CD14-positive monocyte (primary cell): Measurements from ENCODE around the gene TCL1A. TPM values are rescaled to one million over a fixed set of nuclear protein-coding genes. Genes with fewer than 3 reads are reported as not detected.

Experiments used
- DNase-seq, 3 donors: peaks; one replicate each; pipeline ENCODE4 v3.0.0-alpha.2; 2011 to 2022
- H2AFZ ChIP-seq: 2 replicates; pipeline ENCODE4 v1.6.0; 2012; ENCODE audit warnings: mild to moderate bottlenecking, low read depth, low read length, inconsistent platforms; ENCODE audit not compliant: insufficient read depth, poor library complexity, severe bottlenecking
- H3K27ac ChIP-seq, 2 donors: 1 replicate in 1 of 2; 2 replicates in 1 of 2; pipeline ENCODE4 v1.5.1; 2012 to 2013; ENCODE audit warnings: low read length in 2 of 2, control low read depth in 1 of 2, inconsistent platforms in 1 of 2, low read depth in 1 of 2, mild to moderate bottlenecking in 1 of 2
- H3K27me3 ChIP-seq, 2 donors: one replicate each; pipeline versions ENCODE4 v1.6.0 to v1.6.1; 2011 to 2013; ENCODE audit warnings: low read length in 2 of 2; ENCODE audit not compliant: control insufficient read depth in 2 of 2, insufficient read depth in 2 of 2
- H3K36me3 ChIP-seq, 2 donors: replicated peaks in 1 of 2; 1 replicate in 1 of 2; 2 replicates in 1 of 2; pipeline versions ENCODE4 v1.5.1 to v1.6.1; 2012 to 2013; ENCODE audit warnings: low read length in 2 of 2, control low read depth in 1 of 2, inconsistent platforms in 1 of 2, mild to moderate bottlenecking in 1 of 2; ENCODE audit not compliant: insufficient read depth in 2 of 2, control insufficient read depth in 1 of 2
- H3K4me1 ChIP-seq, 2 donors: 1 replicate in 1 of 2; 2 replicates in 1 of 2; pipeline versions ENCODE4 v1.5.1 to v1.6.1; 2012 to 2013; ENCODE audit warnings: low read length in 2 of 2, control low read depth in 1 of 2, inconsistent platforms in 1 of 2, mild to moderate bottlenecking in 1 of 2, moderate library complexity in 1 of 2; ENCODE audit not compliant: insufficient read depth in 2 of 2, control insufficient read depth in 1 of 2
- H3K4me2 ChIP-seq: replicated peaks from 2 replicates; pipeline ENCODE3; 2012; ENCODE audit warnings: low read length, moderate library complexity, mild to moderate bottlenecking; ENCODE audit not compliant: poor library complexity, severe bottlenecking; ENCODE audit errors: extremely low read depth
- H3K4me3 ChIP-seq, 3 experiments: fragments of 200-600 bp in 1 of 3; sonication (generic) in 1 of 3; replicated peaks in 1 of 3; 1 replicate in 2 of 3; 2 replicates in 1 of 3; pipeline ENCODE4 v1.5.1; 2011 to 2013; ENCODE audit warnings: low read length in 3 of 3, mild to moderate bottlenecking in 3 of 3, control low read depth in 2 of 3, low read depth in 2 of 3, inconsistent platforms in 1 of 3, moderate library complexity in 1 of 3
- H3K79me2 ChIP-seq: 2 replicates; pipeline ENCODE4 v1.6.0; 2012; ENCODE audit warnings: mild to moderate bottlenecking, control low read depth, inconsistent platforms, low read length, moderate library complexity; ENCODE audit not compliant: insufficient read depth
- H3K9ac ChIP-seq: 2 replicates; pipeline ENCODE4 v1.6.0; 2017; ENCODE audit warnings: low read length, mild to moderate bottlenecking; ENCODE audit not compliant: insufficient read depth, poor library complexity, severe bottlenecking
- H3K9me3 ChIP-seq, 2 donors: replicated peaks in 1 of 2; 1 replicate in 1 of 2; 2 replicates in 1 of 2; pipeline versions ENCODE4 v1.5.1 to v1.6.1; 2012 to 2013; ENCODE audit warnings: low read length in 2 of 2, control low read depth in 1 of 2; ENCODE audit not compliant: control insufficient read depth in 1 of 2, insufficient read depth in 1 of 2
- H4K20me1 ChIP-seq: 2 replicates; pipeline ENCODE4 v1.6.0; 2012; ENCODE audit warnings: mild to moderate bottlenecking, low read length, control low read depth, moderate library complexity; ENCODE audit not compliant: insufficient read depth
- H3K27ac Mint-ChIP-seq, 7 donors: one replicate each; pipeline ENCODE4 v1.8.0; 2020; ENCODE audit warnings: mild to moderate bottlenecking in 7 of 7, mixed read lengths in 7 of 7, moderate library complexity in 6 of 7, inconsistent platforms in 2 of 7
- H3K27me3 Mint-ChIP-seq, 3 donors: one replicate each; pipeline ENCODE4 v1.8.0; 2021 to 2022; ENCODE audit warnings: low read depth in 3 of 3, mild to moderate bottlenecking in 3 of 3, mixed read lengths in 3 of 3, moderate library complexity in 3 of 3, inconsistent platforms in 1 of 3
- H3K36me3 Mint-ChIP-seq, 2 donors: one replicate each; pipeline ENCODE4 v1.8.0; 2020; ENCODE audit warnings: mixed read lengths in 2 of 2, inconsistent platforms in 1 of 2, mild to moderate bottlenecking in 1 of 2
- H3K4me1 Mint-ChIP-seq: one replicate; pipeline ENCODE4 v1.8.0; 2020; ENCODE audit warnings: mild to moderate bottlenecking, mixed read lengths
- H3K4me3 Mint-ChIP-seq, 2 donors: one replicate each; pipeline ENCODE4 v1.8.0; 2020; ENCODE audit warnings: mild to moderate bottlenecking in 2 of 2, mixed read lengths in 2 of 2, moderate library complexity in 1 of 2
- H3K9me3 Mint-ChIP-seq, 7 donors: one replicate each; pipeline ENCODE4 v1.8.0; 2020 to 2022; ENCODE audit warnings: mixed read lengths in 7 of 7, mild to moderate bottlenecking in 6 of 7, moderate library complexity in 6 of 7, inconsistent platforms in 2 of 7
- CTCF ChIP-seq: fragments of 200-600 bp; IDR thresholded peaks from one replicate; pipeline ENCODE4 v1.8.0; 2022; ENCODE audit warnings: antibody characterized with exemption, mild to moderate bottlenecking
- WGBS: methylation state at CpG from one replicate; pipeline ENCODE4 v1.1.5; 2013; ENCODE audit warnings: missing lambda C conversion rate; ENCODE audit not compliant: insufficient coverage; 5-methylcytosine and 5-hydroxymethylcytosine counted together
- intact Hi-C, 2 donors: fragments of 100-400 bp; cut with micrococcal nuclease; formaldehyde crosslinking; loops; one replicate each; pipeline versions ENCODE4 v1.15.0 to v1.15.1; 2023
- polyA plus RNA-seq, 3 donors: library from polyadenylated mRNA; depleted of rRNA in 1 of 3; unstranded in 2 of 3; stranded (reverse) in 1 of 3; fragments of 300-500 nt in 2 of 3; fragments of >200 nt in 1 of 3; fragmentation: Illumina TruSeq in 2 of 3; gene quantifications; 1 replicate in 2 of 3; 2 replicates in 1 of 3; pipeline ENCODE4 v1.2.3, GENCODE V29; 2012 to 2021

TCL1A gene
- polyA plus RNA-seq, 3 donors, result 1.0 to 1.3 (median 1.1) TPM

GRCh38 chr14:95722525-95723190, 8.7 kb upstream of the TCL1A start:
- Mint-ChIP-seq H3K27me3 (peaks cover 5 to 7% (median 7%) of the 10 kb centered on the region in 3 donors), H3K9me3 (peaks cover 1 to 9% (median 4%) of the 10 kb centered on the region in 7 donors), H3K36me3 (no peaks in the 10 kb centered on the region), H3K4me1 (no peaks in the 10 kb centered on the region), H3K4me3 (no peak overlapping the region), H3K27ac (no peak overlapping the region)
- no peaks in the 10 kb centered on the region for H4K20me1 ChIP-seq
- no peak overlapping the region for H3K4me2 ChIP-seq
- no peak overlapping the region for H3K27ac ChIP-seq
- H3K79me2 ChIP-seq, result no peaks in the 10 kb centered on the region
- H3K4me3 ChIP-seq, result no peak overlapping the region
- WGBS, result no CpG with 5 or more reads among the region's 1 CpG
- no peak for DNase-seq
- no peaks in the 10 kb centered on the region for H3K4me1 ChIP-seq
- H3K9me3 ChIP-seq, result no peaks in the 10 kb centered on the region
- intact Hi-C loops, result no loop called here
- TF ChIP-seq CTCF, result no peak
- H3K27me3 ChIP-seq, result no peaks in the 10 kb centered on the region
- H2AFZ ChIP-seq, result no peak overlapping the region
- H3K36me3 ChIP-seq, result no peaks in the 10 kb centered on the region
- no peak overlapping the region for H3K9ac ChIP-seq

DNA sequence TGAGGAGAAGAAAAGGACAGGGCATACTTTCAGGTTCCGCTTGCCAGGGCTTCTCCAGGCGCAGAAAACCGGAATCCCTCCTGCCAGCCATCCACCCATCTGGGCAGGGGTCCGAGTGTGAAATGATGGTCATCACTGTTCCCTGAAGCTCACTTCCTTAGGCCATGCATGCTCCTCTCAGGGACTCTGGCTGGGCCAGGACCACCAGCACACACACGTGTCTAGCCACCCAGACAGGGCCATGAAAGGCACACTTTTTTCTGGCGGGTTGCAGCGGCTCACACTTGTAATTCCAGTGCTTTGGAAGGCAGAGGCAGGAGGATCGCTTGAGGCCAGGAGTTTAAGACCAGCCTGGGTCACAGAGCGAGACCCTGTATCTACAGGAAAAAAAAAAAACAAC, 1.5 kb downstream of the TCL1A start:
- H3K4me1 Mint-ChIP-seq, result no peaks in the 10 kb centered on the region
- peaks cover 24 to 43% (median 30%) of the 10 kb centered on the region in 3 donors for H3K27me3 Mint-ChIP-seq
- peaks cover 11 to 24% of the 10 kb centered on the region in 2 donors for H3K27me3 ChIP-seq
- no peaks in the 10 kb centered on the region for H3K4me1 ChIP-seq
- peaks cover 0 to 8% (median 4%) of the 10 kb centered on the region in 7 donors for H3K9me3 Mint-ChIP-seq
- no peaks in the 10 kb centered on the region for H4K20me1 ChIP-seq
- no peak for DNase-seq
- no peak overlapping the region for H3K9ac ChIP-seq
- intact Hi-C loops, result no loop called here
- 94% methylated on average over 6 of the region's 9 CpGs for WGBS
- peak overlapping the region in 1 of 7 donors; percentile 65 for H3K27ac Mint-ChIP-seq
- no peak overlapping the region for H3K27ac ChIP-seq
- peak overlapping the region in 1 of 2 donors; percentile 39 for H3K4me3 Mint-ChIP-seq
- TF ChIP-seq CTCF, result no peak
- H3K79me2 ChIP-seq, result no peaks in the 10 kb centered on the region
- no peaks in the 10 kb centered on the region for H3K36me3 Mint-ChIP-seq
- H3K4me3 ChIP-seq, result no peak overlapping the region
- H3K9me3 ChIP-seq, result peaks cover 0 to 5% of the 10 kb centered on the region in 2 donors
- H3K36me3 ChIP-seq, result no peaks in the 10 kb centered on the region
- no peak overlapping the region for H3K4me2 ChIP-seq
- no peak overlapping the region for H2AFZ ChIP-seq
